HepG2 (cell line): Measurements from ENCODE around the gene TF. TPM values are rescaled to one million over a fixed set of nuclear protein-coding genes. Genes with fewer than 3 reads are reported as not detected.

Experiments
- CREBL2 ChIP-seq: sonication (generic); formaldehyde crosslinking; IDR thresholded peaks from 2 replicates; pipeline ENCODE4 v1.8.1; 2023; ENCODE audit warnings: missing genetic modification reagents, mild to moderate bottlenecking, borderline replicate concordance
- FLYWCH1 ChIP-seq: sonication (generic); formaldehyde crosslinking; IDR thresholded peaks from 2 replicates; pipeline ENCODE4 v1.8.1; 2023; ENCODE audit warnings: mild to moderate bottlenecking, missing genetic modification reagents
- GABPB1 ChIP-seq: IDR thresholded peaks from 2 replicates; pipeline ENCODE4 v1.6.1; 2016; ENCODE audit warnings: mild to moderate bottlenecking, missing genetic modification reagents, moderate library complexity, missing compliant biosample characterization
- HMGA1 ChIP-seq: sonication (generic); formaldehyde crosslinking; conservative IDR thresholded peaks from 2 replicates; pipeline ENCODE4 v1.4.0; 2020; ENCODE audit warnings: missing genetic modification reagents
- HNF1A ChIP-seq, 2 experiments: sonication (generic) in 1 of 2; formaldehyde crosslinking in 1 of 2; IDR thresholded peaks; 2 replicates each; pipeline versions ENCODE4 v1.4.0 to v1.6.1; 2016 to 2020; ENCODE audit warnings: borderline replicate concordance in 1 of 2, low read depth in 1 of 2, mild to moderate bottlenecking in 1 of 2, missing genetic modification reagents in 1 of 2
- HNF1B ChIP-seq: sonication (generic); formaldehyde crosslinking; IDR thresholded peaks from 2 replicates; pipeline ENCODE4 v1.5.1; 2020; ENCODE audit warnings: mild to moderate bottlenecking, moderate library complexity, missing genetic modification reagents
- HOMEZ ChIP-seq: IDR thresholded peaks from 2 replicates; pipeline ENCODE4 v1.6.1; 2016; ENCODE audit warnings: low read depth
- JUN ChIP-seq: sonication (generic); formaldehyde crosslinking; IDR thresholded peaks from 2 replicates; pipeline ENCODE4 v1.4.0; 2020; ENCODE audit warnings: mild to moderate bottlenecking, missing genetic modification reagents
- MIER3 ChIP-seq: IDR thresholded peaks from 2 replicates; pipeline ENCODE4 v1.6.1; 2016; ENCODE audit warnings: missing compliant biosample characterization, borderline replicate concordance
- MYNN ChIP-seq: sonication (generic); formaldehyde crosslinking; IDR thresholded peaks from 2 replicates; pipeline ENCODE4 v1.4.0; 2020; ENCODE audit warnings: mild to moderate bottlenecking, low read depth, missing genetic modification reagents
- NCOR1 ChIP-seq: fragments of 200-600 bp; sonication (generic); IDR thresholded peaks from 2 replicates; pipeline ENCODE4 v1.7.0; 2017; ENCODE audit warnings: antibody characterized with exemption, low read length, borderline replicate concordance
- RBFOX2 ChIP-seq: fragments of 200-400 bp; formaldehyde crosslinking; IDR thresholded peaks from 2 replicates; pipeline ENCODE4 v1.6.1; 2017; ENCODE audit warnings: low read depth, mild to moderate bottlenecking, low read length
- SETDB1 ChIP-seq: sonication (generic); formaldehyde crosslinking; IDR thresholded peaks from 2 replicates; pipeline ENCODE4 v1.5.1; 2020; ENCODE audit warnings: missing genetic modification reagents, mild to moderate bottlenecking, borderline replicate concordance
- SNRNP70 ChIP-seq: fragments of 200-400 bp; formaldehyde crosslinking; IDR thresholded peaks from 2 replicates; pipeline ENCODE4 v1.6.1; 2017; ENCODE audit warnings: mild to moderate bottlenecking, low read depth, low read length, moderate library complexity
- TRIM22 ChIP-seq: fragments of 450-650 bp; IDR thresholded peaks from 2 replicates; pipeline ENCODE4 v1.6.1; 2017
- ZBTB20 ChIP-seq: sonication (generic); formaldehyde crosslinking; IDR thresholded peaks from 2 replicates; pipeline ENCODE4 v1.8.1; 2023; ENCODE audit warnings: missing genetic modification reagents, low read depth, mild to moderate bottlenecking, borderline replicate concordance
- ZNF34 ChIP-seq: sonication (generic); formaldehyde crosslinking; IDR thresholded peaks from 2 replicates; pipeline ENCODE4 v1.4.0; 2020; ENCODE audit warnings: mild to moderate bottlenecking, missing genetic modification reagents, borderline replicate concordance
- ZNF713 ChIP-seq: sonication (generic); formaldehyde crosslinking; IDR thresholded peaks from 2 replicates; pipeline ENCODE4 v1.4.0; 2020; ENCODE audit warnings: mild to moderate bottlenecking, missing genetic modification reagents
- ZNF749 ChIP-seq: sonication (generic); formaldehyde crosslinking; IDR thresholded peaks from 2 replicates; pipeline ENCODE4 v1.8.0; 2022; ENCODE audit warnings: mild to moderate bottlenecking, missing genetic modification reagents, moderate library complexity, borderline replicate concordance
- ZNF839 ChIP-seq: sonication (generic); formaldehyde crosslinking; IDR thresholded peaks from 2 replicates; pipeline ENCODE4 v1.4.0; 2020; ENCODE audit warnings: missing genetic modification reagents, mild to moderate bottlenecking, borderline replicate concordance
- polyA plus RNA-seq, 8 experiments: library from polyadenylated mRNA; depleted of rRNA in 3 of 8; stranded (reverse) in 7 of 8; unstranded in 1 of 8; fragments of >200 nt; fragmentation: Illumina TruSeq in 4 of 8; extraction: Trizol in 4 of 8; gene quantifications; 2 replicates each; pipeline versions ENCODE4 v1.2.1 to v1.2.3, GENCODE V29; 2011 to 2016; ENCODE audit warnings: low read depth in 4 of 8, missing spikeins in 1 of 8, mixed read lengths in 1 of 8; ENCODE audit not compliant: insufficient read depth in 1 of 8
- total RNA-seq, 5 experiments: library from RNA; depleted of rRNA; stranded (reverse); fragments of >200 nt; fragmentation: Illumina TruSeq; extraction: Trizol; gene quantifications; 2 replicates each; pipeline ENCODE4 v1.2.3, GENCODE V29; 2016; ENCODE audit warnings: low read depth in 1 of 5

TF gene
- total and polyA plus RNA-seq, 2 of the 13 experiments (the other 11 are each of a cell fraction or from before 2014, with no cell fraction given): 10,074 to 11,821 TPM

- TF ChIP-seq HOMEZ (CRISPR knock-in tag): no peak
- TF ChIP-seq HNF1A (IDR thresholded peaks at IDR 0.05; ENCODE audit: low read depth): no peak
- no peak; the same call in 1 of the 2 replicates for TF ChIP-seq HNF1A (CRISPR knock-in tag; IDR thresholded peaks at IDR 0.05; ENCODE audit: borderline replicate concordance)
- TF ChIP-seq ZNF34: peak; percentile 82; the same call in 1 of the 2 replicates
- no peak for TF ChIP-seq TRIM22
- TF ChIP-seq ZNF749: no peak
- no peak for TF ChIP-seq JUN (CRISPR knock-in tag)
- no peak for TF ChIP-seq FLYWCH1
- TF ChIP-seq MIER3 (CRISPR knock-in tag): no peak
- no peak for TF ChIP-seq HMGA1 (CRISPR knock-in tag)
- no peak for TF ChIP-seq GABPB1
- no peak for TF ChIP-seq CREBL2 (CRISPR knock-in tag)
- no peak for TF ChIP-seq MYNN (CRISPR knock-in tag)
- no peak for TF ChIP-seq ZNF713
- TF ChIP-seq HNF1B (CRISPR knock-in tag): no peak
- peak; percentile 73 for TF ChIP-seq RBFOX2
- TF ChIP-seq NCOR1: no peak
- no peak for TF ChIP-seq SNRNP70
- no peak for TF ChIP-seq ZBTB20 (CRISPR knock-in tag)
- no peak for TF ChIP-seq ZNF839 (CRISPR knock-in tag)
- TF ChIP-seq SETDB1 (CRISPR knock-in tag): no peak
These were observed 1.9 kb downstream of the TF start (continued) for GRCh38 chr3:133747907-133748639.
